ENCODE results near the gene DCLK1.
"Not testable (repeated sequence)": the region's sequence is repeated elsewhere in the genome, so short reads cannot be mapped to it uniquely, and the experiment has no call there.

The DCLK1 gene

DNA sequence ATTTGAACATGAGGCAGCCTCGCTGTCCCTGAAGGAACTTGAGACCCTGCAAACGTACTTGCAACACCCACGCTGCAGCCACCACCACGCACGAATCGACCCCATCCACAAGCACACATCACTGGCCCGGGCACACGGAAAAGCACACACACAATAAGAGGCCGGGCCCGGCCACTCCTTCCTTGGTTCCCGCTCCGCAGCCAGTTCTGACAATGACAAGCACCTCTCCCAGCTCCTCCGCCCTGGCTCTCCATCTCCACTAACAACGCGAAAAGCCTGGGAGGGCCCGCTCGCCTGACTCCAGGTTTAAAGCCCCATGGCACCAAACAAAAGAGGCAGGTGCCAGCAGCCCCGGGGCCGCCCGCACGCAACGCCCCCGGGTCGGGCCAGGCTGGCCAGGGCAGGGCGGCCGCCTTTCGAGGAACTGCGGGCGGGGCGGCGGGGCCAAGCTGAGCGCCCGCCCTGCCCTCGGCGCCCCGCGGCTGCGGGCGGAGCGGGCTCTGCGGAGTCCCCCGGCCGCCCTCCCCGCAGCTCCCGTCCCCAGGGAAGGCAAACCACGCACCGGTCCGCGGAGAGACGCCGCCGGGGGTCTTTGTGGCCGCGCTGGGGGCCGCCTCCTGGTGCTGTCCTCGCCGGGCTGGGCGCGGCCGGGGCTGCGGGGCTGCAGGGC, 495 bp downstream of the DCLK1 start:
- DNase-seq, result no peak

GRCh38 chr13:36130193-36130551, 1.0 kb downstream of the DCLK1 start:
- DNase-seq, result no peak

DNA sequence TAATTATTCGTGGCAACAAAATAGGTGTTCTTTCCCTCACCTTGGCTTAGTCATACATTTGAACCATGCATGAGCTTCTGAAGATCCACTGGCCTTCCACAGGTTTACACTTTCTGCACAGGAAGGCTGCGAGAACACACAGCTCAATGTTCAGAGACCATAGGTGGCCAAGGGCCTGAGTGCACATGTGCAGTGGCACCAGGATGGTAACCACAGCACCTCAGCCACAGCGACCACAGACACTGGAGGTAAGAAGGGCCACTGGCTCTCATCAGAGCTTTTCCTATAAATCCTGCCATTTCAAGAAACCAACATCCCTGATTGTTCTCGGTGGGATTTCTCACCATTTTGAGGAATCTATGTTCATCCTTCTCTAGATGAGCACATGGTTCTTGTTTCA, 1.6 kb downstream of the DCLK1 start:
- no peak for DNase-seq

GRCh38 chr13:36126491-36126890, 4.7 kb downstream of the DCLK1 start:
- no peak for DNase-seq

DNA sequence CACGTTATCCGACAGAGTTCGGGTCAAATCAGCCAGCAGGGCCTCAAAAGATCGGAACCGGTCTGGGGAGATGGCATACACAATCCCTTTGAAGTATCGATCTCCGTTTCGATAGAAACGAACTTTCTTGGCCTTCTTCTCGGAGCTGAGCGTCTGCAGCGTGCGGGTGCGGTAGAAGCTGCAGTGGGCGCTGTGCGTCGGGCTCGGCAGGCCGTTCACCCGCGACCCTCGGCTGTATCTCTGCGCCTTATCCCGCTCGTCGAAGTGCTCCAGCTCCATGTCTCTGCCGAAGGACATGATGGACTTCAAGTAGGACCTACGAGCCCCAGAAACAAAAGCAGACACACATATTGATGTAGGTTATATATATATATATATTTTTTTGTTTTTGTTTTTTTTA, 5.3 kb downstream of the DCLK1 start:
- no peak for DNase-seq

DNA sequence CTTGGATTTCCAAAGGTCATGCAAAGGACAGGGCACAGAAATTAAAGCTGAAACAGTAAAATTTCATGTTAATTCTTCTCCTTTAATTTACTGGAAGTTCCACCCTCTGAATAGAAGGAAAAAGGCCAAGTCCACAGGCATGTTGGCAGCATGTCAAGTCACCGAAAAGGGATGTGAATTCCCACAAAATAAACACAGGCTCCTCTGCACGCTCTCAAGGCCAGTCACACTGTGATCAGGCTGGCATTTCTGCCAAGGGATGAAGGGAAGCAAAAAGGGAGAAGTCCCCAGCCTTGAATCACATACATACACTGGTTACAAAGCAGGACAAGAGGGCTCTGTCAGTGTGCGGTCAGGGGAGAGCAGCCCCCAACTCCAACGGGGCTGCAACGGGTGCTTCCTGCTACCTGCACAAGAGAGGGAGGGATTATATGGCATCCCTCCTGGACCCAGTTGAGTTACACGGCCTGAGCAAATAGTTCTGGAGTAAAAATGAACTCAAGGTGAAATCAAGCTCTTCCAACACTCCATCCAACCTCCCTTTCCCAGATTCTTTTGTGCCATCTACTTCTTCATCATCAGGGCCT, 6.9 kb downstream of the DCLK1 start:
- no peak for DNase-seq

- no peak for DNase-seq
These were observed 15.9 kb downstream of the DCLK1 start for GRCh38 chr13:36115306-36115705.

DNA sequence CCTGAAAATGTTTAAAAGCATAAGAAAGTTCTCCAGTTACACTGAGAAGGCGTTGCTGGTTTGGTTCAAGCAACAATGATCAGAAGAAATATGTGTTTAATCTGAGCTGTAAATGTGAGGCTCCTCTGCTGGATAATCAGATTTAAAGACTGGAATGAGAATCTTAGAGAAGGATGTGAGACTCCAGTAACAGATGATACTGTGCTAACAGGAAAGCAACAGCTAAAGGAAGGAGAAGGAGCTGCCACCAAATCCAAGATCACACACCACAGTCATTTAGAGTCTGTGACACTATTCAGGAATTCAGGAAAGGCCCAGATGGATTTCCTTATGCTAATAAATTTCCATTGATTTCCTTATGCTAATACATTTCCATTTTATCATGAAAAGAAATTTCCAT, 16.9 kb downstream of the DCLK1 start:
- DNase-seq, result no peak

DNA sequence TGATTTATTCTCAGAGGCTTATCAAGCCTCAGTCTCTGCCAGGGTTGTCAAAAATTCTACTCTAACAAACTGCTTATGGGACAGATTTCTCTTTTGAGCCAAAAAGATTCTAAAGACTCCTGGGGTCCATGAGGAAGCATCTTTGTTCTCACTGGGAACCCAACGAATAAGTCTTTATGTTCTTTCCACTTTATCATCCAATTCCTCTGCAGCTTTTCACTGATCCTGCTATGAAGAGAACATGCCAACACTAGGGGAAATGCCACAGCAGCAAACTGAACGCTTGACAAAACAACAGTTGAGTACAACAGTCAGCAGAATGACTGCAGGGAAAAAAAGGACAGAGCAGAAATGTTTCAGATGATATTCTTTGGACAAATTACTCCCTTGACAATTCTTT, 22.2 kb downstream of the DCLK1 start:
- DNase-seq, result no peak

DNA sequence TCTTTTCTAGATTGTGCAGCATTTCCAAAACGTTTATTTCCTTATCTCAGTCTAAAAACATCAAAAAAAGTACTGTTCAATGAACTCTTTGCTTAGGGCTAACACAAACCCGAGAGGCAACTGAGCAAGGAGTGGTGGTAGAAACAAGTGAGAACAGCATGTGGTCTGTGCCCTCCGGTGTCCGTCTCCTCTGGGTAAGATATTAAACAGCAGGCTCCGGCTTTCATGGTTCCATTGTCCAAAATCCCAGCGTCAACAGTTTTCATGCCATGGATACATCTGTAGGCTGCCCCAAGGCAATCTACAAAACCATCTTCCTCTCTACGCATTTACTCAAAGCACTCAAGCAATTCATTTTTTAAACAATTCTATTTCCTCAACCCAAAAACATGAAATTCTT, 22.8 kb downstream of the DCLK1 start:
- DNase-seq, result no peak

DNA sequence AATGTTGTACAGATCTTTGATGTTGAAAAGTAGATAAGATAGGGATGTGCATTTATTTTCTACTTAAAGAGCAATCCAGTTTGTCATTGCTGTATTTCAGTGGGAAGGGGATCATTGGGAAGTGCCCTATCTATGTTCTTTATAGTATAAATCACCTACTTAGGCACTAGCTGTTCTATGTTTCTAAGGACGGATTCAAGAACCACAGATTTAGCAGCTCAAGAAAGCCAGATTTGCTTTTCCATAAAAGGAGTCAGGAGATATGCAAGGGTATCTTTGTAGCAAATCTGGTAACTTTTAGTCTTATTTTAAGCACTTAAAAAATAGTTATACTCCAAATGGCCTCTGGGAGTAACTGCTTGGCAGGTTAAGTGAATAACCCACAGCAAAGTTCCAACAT, 23.7 kb downstream of the DCLK1 start:
- no peak for DNase-seq

GRCh38 chr13:36105726-36106125, 25.5 kb downstream of the DCLK1 start:
- no peak for DNase-seq

DNA sequence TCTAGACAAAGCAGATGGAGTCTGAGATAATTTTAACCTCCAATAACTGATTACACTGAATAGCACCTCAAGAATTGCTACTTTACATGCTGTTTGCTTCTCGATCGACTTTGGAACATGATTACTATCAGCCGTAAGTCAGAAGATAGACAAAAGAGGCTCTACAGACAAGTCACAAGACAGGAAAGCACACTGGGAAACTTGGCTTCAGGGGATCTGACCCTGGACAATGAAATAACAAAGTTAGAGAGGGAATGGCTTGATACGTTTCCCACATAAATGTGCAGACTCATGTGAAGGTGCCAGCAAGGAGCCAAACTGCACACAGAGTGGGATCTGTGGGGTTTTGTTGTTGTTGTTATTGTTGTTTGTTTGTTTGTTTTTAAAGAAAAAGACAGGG, 28.5 kb downstream of the DCLK1 start:
- DNase-seq, result no peak

DNA sequence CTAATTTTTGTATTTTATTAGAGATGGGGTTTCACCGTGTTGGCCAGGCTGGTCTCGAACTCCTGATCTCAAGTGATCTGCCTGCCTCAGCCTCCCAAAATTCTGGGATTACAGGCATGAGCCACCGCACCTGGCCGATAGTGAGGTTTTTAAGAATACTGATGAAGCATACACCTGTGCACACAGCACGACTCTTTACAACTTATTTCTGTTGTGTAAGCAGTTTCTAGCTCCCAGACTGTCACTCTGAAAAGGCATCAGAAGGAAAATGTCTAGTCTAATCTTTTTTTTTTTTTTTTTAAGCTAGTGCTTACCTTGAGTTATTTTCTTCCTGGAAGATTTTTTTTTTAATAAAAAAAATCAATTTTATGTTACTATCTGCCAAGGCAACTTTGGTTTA, 29.3 kb downstream of the DCLK1 start:
- not testable (repeated sequence) for DNase-seq

DNA sequence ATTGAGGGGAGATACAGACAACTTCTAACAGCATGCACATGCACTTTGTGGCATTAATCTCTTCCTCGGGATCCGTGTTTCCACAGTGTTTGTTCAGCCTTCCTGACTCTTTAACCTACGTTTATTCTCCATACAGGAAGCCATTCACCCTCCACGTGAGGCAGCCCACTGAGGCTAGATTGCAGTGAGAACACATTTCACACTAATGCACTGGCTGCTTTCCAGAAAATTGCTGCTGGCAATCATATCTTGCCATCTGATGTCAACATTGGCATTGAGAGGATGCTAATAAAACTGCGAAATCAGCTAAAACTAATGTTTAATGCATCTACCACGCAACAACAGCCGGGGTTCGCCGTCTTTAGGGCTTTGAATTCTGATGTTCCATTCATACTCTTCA, 30.0 kb downstream of the DCLK1 start:
- no peak for DNase-seq

GRCh38 chr13:36098080-36098479, 33.1 kb downstream of the DCLK1 start:
- no peak for DNase-seq

DNA sequence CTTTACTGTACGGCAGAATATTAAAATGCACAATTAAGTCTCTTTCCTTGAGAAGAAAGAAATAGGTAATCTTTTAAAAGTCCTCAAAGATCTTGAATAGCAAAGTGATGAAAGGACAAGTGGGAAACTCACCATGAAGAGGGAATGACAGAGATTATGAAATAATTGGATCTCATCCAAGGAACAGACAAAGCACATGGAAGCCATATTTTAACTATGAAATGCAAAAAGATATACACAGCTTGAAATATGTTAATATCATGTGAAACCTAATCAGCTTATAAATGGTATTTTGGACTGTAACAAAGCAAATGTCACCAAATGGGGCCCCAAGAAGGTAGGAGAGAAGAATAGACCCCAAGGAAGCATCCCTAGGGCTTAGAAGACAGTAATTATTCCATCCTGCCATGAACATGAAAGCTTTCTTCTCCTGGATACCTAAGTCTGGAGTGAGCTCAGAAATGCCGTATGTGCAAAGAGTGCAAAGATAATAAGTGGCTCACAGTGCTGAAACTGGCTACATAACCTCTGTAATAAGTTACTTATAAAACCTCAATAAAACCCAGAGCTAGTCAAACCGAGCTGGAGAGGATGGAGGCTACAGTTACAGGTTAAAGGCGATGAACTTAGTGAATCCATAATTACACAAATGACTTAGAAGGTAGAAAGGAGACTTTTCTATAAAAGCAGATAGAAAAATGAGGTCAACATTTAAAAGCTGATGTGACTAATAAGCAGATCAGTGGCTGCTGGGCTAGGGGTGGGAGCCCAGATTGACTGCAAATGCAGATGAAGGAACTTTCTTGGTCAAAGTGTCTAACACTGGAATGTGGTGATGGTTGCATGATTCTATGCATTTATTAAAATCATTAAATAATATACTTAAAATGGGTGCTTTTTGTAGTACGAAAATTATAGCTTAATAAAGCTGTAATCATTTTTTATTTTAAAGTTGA, 34.4 kb downstream of the DCLK1 start:
- DNase-seq, result no peak

DNA sequence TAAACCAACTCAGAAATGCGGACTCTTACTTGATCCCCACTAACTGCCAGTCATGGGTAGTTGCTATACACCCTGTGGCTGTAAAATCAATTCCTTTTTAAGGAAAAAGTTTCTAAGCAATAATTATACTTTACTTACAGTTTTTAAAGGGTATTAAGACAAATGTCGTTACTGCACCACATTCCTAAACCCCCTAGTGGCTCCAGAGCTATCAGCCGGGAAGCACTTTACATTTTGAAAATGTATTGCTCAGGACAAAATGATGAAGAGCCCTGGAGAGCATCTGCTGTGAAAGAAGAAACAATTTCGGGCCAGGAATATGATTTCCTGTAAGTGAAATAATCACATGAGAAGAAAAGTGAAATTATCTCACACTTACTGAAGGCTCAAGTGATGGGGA, 36.7 kb downstream of the DCLK1 start:
- no peak for DNase-seq

- DNase-seq, result no peak
These were observed 40.6 kb downstream of the DCLK1 start for GRCh38 chr13:36090592-36090991.

- no peak for DNase-seq
These were observed 42.0 kb downstream of the DCLK1 start for GRCh38 chr13:36089130-36089647.

- no peak for DNase-seq
These were observed 42.7 kb downstream of the DCLK1 start for GRCh38 chr13:36088463-36088862.

DNA sequence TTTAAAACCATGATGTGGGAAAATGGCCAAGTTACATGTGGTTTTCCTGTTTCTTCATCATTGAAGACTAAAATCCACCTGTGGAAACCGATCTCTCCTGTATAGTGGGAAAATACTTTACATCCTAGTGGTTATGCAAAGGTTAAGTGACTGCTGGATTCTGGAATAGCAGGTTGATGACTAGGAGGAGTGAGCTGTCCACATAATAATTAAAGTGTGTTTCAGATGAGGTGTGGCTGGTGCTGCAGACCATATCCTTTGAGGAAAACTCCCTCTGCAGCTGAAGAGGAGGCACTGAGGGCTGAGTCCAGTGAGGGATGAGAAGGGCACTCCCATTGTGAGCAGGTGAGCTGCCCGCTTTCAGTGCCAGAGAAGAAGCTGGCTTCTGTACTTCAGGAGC, 43.2 kb downstream of the DCLK1 start:
- DNase-seq, result no peak

DNA sequence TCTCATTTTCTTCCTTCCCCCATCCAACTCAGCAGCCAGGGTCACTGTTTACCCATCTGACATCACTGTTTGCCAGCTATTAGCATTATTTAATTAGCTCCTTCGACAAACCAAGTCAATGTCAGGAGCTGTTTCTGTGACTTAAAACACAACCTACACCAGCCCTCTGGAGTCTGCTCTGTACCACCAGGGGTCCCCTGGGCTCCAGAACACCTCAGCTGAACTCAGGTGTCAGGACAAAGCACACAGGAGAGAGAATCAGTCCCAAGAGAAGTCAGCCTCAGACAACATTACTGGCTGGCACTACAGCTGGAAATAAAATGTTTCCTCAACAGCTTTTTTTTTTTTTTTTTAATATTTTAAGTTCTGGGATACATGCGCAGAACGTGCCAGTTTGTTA, 45.1 kb downstream of the DCLK1 start:
- no peak for DNase-seq

- DNase-seq, result no peak
These were observed 47.1 kb downstream of the DCLK1 start for GRCh38 chr13:36084131-36084530.
